Measurements from ENCODE around the gene REL.

DNA sequence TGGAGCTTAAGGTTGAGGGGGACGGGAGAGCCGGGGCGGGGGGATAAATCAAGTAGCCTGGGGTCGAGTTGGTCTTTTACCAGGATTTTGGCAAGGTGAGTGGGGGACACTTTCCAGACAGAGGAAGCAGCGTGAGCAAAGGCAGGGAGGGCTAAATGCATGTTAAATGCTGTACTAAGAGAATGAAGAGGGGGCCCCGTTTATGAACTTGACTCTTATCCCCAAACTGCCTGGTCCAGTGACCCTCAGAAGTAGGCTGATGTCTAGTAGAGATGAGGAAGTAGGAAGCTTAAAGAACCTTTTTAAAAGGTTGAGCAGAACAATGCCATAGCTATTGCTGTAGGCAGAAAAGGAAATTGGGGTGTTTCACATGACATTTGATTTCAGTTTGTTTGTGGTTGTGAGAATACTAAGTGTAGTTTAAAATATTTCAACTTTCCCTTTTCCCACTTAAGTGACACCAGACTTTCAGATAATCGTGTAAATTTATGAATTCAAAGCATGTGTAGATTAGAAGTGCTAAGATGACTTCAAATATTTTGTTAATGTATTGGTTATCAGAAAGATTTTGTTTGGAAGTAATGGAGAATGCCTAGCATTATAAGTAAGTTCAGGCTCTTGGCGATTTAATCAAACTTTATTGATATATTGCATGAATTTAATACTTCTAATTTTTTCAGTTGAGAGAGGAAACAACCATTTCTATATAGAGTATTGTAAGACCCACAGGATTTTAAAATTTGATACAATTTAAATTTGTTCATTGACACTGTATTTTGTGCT is 1.8 kb downstream of the REL start:
- TF ChIP-seq EP300 (IDR thresholded peaks at IDR 0.05; ENCODE audit: borderline replicate concordance) (no peak), NFIC (IDR thresholded peaks at IDR 0.05) (no peak), CEBPB (IDR thresholded peaks at IDR 0.05) (no peak), TAF1 (IDR thresholded peaks at IDR 0.05; ENCODE audit: low read depth) (no peak), EGR1 (IDR thresholded peaks at IDR 0.05) (no peak), CREB1 (IDR thresholded peaks at IDR 0.05; ENCODE audit: low read depth) (no peak), TCF12 (IDR thresholded peaks at IDR 0.05; ENCODE audit: low read depth) (no peak), TEAD4 (IDR thresholded peaks at IDR 0.05) (no peak), RAD21 (IDR thresholded peaks at IDR 0.05; ENCODE audit: low read depth) (no peak)
- TF ChIP-seq, protein P1, sequence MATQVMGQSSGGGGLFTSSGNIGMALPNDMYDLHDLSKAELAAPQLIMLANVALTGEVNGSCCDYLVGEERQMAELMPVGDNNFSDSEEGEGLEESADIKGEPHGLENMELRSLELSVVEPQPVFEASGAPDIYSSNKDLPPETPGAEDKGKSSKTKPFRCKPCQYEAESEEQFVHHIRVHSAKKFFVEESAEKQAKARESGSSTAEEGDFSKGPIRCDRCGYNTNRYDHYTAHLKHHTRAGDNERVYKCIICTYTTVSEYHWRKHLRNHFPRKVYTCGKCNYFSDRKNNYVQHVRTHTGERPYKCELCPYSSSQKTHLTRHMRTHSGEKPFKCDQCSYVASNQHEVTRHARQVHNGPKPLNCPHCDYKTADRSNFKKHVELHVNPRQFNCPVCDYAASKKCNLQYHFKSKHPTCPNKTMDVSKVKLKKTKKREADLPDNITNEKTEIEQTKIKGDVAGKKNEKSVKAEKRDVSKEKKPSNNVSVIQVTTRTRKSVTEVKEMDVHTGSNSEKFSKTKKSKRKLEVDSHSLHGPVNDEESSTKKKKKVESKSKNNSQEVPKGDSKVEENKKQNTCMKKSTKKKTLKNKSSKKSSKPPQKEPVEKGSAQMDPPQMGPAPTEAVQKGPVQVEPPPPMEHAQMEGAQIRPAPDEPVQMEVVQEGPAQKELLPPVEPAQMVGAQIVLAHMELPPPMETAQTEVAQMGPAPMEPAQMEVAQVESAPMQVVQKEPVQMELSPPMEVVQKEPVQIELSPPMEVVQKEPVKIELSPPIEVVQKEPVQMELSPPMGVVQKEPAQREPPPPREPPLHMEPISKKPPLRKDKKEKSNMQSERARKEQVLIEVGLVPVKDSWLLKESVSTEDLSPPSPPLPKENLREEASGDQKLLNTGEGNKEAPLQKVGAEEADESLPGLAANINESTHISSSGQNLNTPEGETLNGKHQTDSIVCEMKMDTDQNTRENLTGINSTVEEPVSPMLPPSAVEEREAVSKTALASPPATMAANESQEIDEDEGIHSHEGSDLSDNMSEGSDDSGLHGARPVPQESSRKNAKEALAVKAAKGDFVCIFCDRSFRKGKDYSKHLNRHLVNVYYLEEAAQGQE (IDR thresholded peaks at IDR 0.05; ENCODE audit: low read depth): no peak
- TF ChIP-seq, protein P2, sequence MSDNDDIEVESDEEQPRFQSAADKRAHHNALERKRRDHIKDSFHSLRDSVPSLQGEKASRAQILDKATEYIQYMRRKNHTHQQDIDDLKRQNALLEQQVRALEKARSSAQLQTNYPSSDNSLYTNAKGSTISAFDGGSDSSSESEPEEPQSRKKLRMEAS (IDR thresholded peaks at IDR 0.05): no peak
